HEK293 (cell line): ENCODE data around the gene ATF6B.

Source experiments
- CTCF ChIA-PET: fragments of 350-600 bp; formaldehyde crosslinking; extraction: SDS; loops from one replicate; lab custom pipeline; 2021; ENCODE audit warnings: antibody characterized with exemption; lab: Yijun Ruan, JAX
- POLR2A ChIA-PET: fragments of 300-600 bp; formaldehyde crosslinking; extraction: SDS; loops from one replicate; lab custom pipeline; 2020; ENCODE audit warnings: antibody characterized with exemption, inconsistent platforms; lab: Yijun Ruan, JAX
- H3K27ac ChIP-seq: fragments of 200-500 bp; sonication (Bioruptor generic); 2 replicates; pipeline ENCODE4 v1.5.1; 2014; ENCODE audit warnings: low read depth, low read length, control low read depth, inconsistent platforms; ENCODE audit errors: extremely low read depth
- H3K36me3 ChIP-seq, 2 experiments: fragments of 200-500 bp in 1 of 2; sonication (Bioruptor generic) in 1 of 2; 1 replicate in 1 of 2; 2 replicates in 1 of 2; pipeline ENCODE4 v1.5.1; 2014 to 2017; ENCODE audit warnings: inconsistent platforms in 2 of 2, low read length in 2 of 2; ENCODE audit not compliant: control insufficient read depth in 2 of 2, insufficient read depth in 1 of 2
- H3K4me1 ChIP-seq: fragments of 200-500 bp; sonication (Bioruptor generic); 2 replicates; pipeline ENCODE4 v1.5.1; 2014; ENCODE audit warnings: mild to moderate bottlenecking, low read length, inconsistent platforms; ENCODE audit not compliant: control insufficient read depth, insufficient read depth
- H3K4me3 ChIP-seq: 2 replicates; pipeline ENCODE4 v1.5.1; 2011; ENCODE audit warnings: low read depth, mild to moderate bottlenecking, control low read depth, low read length, moderate library complexity
- H3K9me3 ChIP-seq: fragments of 200-500 bp; sonication (Bioruptor generic); 2 replicates; pipeline ENCODE4 v1.5.1; 2014; ENCODE audit warnings: low read depth, low read length, inconsistent platforms; ENCODE audit not compliant: control insufficient read depth, insufficient read depth
- EGR2 ChIP-seq: fragments of 450-650 bp; formaldehyde crosslinking; IDR thresholded peaks from 2 replicates; pipeline ENCODE4 v1.5.1; 2016; ENCODE audit warnings: low read depth, missing biosample characterization, missing genetic modification characterization
- GLIS1 ChIP-seq: fragments of 450-650 bp; formaldehyde crosslinking; IDR thresholded peaks from 2 replicates; pipeline ENCODE4 v1.5.1; 2016; ENCODE audit warnings: missing biosample characterization, missing genetic modification characterization
- HOXA7 ChIP-seq: sonication (generic); formaldehyde crosslinking; IDR thresholded peaks from 2 replicates; pipeline ENCODE4 v1.8.1; 2022; ENCODE audit warnings: missing genetic modification reagents, borderline replicate concordance
- MEIS1 ChIP-seq: sonication (generic); formaldehyde crosslinking; IDR thresholded peaks from 2 replicates; pipeline ENCODE4 v1.8.1; 2022; ENCODE audit warnings: missing genetic modification reagents, mild to moderate bottlenecking, borderline replicate concordance
- ZBTB49 ChIP-seq: fragments of 450-650 bp; formaldehyde crosslinking; IDR thresholded peaks from 2 replicates; pipeline ENCODE4 v1.5.1; 2016; ENCODE audit warnings: missing biosample characterization, missing genetic modification characterization, low read depth
- ZEB2 ChIP-seq: fragments of 450-650 bp; formaldehyde crosslinking; IDR thresholded peaks from 2 replicates; pipeline ENCODE4 v1.5.1; 2016; ENCODE audit warnings: missing biosample characterization, missing genetic modification characterization
- ZFHX2 ChIP-seq: fragments of 450-650 bp; formaldehyde crosslinking; conservative IDR thresholded peaks from 2 replicates; pipeline ENCODE4 v1.5.1; 2016; ENCODE audit warnings: missing biosample characterization, missing genetic modification characterization
- ZFP69B ChIP-seq: fragments of 450-650 bp; formaldehyde crosslinking; IDR thresholded peaks from 2 replicates; pipeline ENCODE4 v1.5.1; 2016; ENCODE audit warnings: missing biosample characterization, missing genetic modification characterization
- ZNF112 ChIP-seq: fragments of 450-650 bp; formaldehyde crosslinking; IDR thresholded peaks from 2 replicates; pipeline ENCODE4 v1.5.0; 2017; ENCODE audit warnings: missing biosample characterization, missing genetic modification characterization
- ZNF214 ChIP-seq: fragments of 450-650 bp; formaldehyde crosslinking; IDR thresholded peaks from 2 replicates; pipeline ENCODE4 v1.5.1; 2017; ENCODE audit warnings: missing biosample characterization, mild to moderate bottlenecking, missing genetic modification characterization, borderline replicate concordance
- ZNF488 ChIP-seq: fragments of 450-650 bp; formaldehyde crosslinking; IDR thresholded peaks from 2 replicates; pipeline ENCODE4 v1.5.1; 2016; ENCODE audit warnings: missing biosample characterization, missing genetic modification characterization
- ZNF510 ChIP-seq: fragments of 450-650 bp; formaldehyde crosslinking; IDR thresholded peaks from 2 replicates; pipeline ENCODE4 v1.5.1; 2018; ENCODE audit warnings: mild to moderate bottlenecking, missing genetic modification characterization, missing biosample characterization; ENCODE audit not compliant: insufficient replicate concordance
- ZNF596 ChIP-seq: fragments of 450-650 bp; IDR thresholded peaks from 2 replicates; pipeline ENCODE4 v1.5.0; 2018; ENCODE audit warnings: missing biosample characterization, mild to moderate bottlenecking, missing genetic modification characterization, moderate library complexity
- ZNF600 ChIP-seq: fragments of 450-650 bp; formaldehyde crosslinking; IDR thresholded peaks from 2 replicates; pipeline ENCODE4 v1.5.1; 2016; ENCODE audit warnings: missing biosample characterization, missing genetic modification characterization
- ZNF626 ChIP-seq: fragments of 450-650 bp; sonication (Bioruptor Pico); formaldehyde crosslinking; IDR thresholded peaks from 2 replicates; pipeline ENCODE4 v1.5.1; 2018; ENCODE audit warnings: missing biosample characterization, missing genetic modification characterization, inconsistent platforms
- ZNF654 ChIP-seq: fragments of 450-650 bp; formaldehyde crosslinking; IDR thresholded peaks from 2 replicates; pipeline ENCODE4 v1.5.1; 2016; ENCODE audit warnings: low read depth, missing biosample characterization, missing genetic modification characterization
- ZNF658 ChIP-seq: fragments of 450-650 bp; formaldehyde crosslinking; IDR thresholded peaks from 2 replicates; pipeline ENCODE4; 2016; ENCODE audit warnings: missing biosample characterization, missing genetic modification characterization

The ATF6B gene

GRCh38 chr6:32082935-32083334 is 45.1 kb downstream of the ATF6B start:
- Histone ChIP-seq H3K4me1 (no peaks in the 10 kb centered on the region), H3K27ac (no peak overlapping the region), H3K9me3 (no peaks in the 10 kb centered on the region), H3K4me3 (no peak overlapping the region), H3K36me3 (no peaks in the 10 kb centered on the region)
- no peak for TF ChIP-seq HOXA7 (CRISPR knock-in tag)
- TF ChIP-seq ZNF600 (tag by site-specific recombination): peak; percentile 92
- CTCF ChIA-PET: interaction anchor here (1.1 to 2.1 kb wide), 5 partner anchors 11 to 36 kb away, joined by 3 to 13 read pairs (median 6); no protein-coding TSS in a partner anchor
- POLR2A ChIA-PET: interaction anchor here (0.5 to 1.3 kb wide), 3 partner anchors 28 to 76 kb away, joined by 3 read pairs; no protein-coding TSS in a partner anchor

GRCh38 chr6:32082478-32082877 is 45.6 kb downstream of the ATF6B start:
- ChIA-PET CTCF (interaction anchor here (1.1 to 2.1 kb wide), 5 partner anchors 12 to 36 kb away, joined by 3 to 13 read pairs (median 6); no protein-coding TSS in a partner anchor), POLR2A (interaction anchor here (0.5 to 1.3 kb wide), 3 partner anchors 28 to 77 kb away, joined by 3 read pairs; no protein-coding TSS in a partner anchor)
- Histone ChIP-seq H3K4me3 (no peak overlapping the region), H3K27ac (no peak overlapping the region), H3K36me3 (no peaks in the 10 kb centered on the region), H3K4me1 (no peaks in the 10 kb centered on the region), H3K9me3 (no peaks in the 10 kb centered on the region)
- no peak for TF ChIP-seq ZNF112
- no peak for TF ChIP-seq ZNF654 (tag by site-specific recombination)
- TF ChIP-seq ZNF596 (tag by site-specific recombination): no peak
- TF ChIP-seq ZNF658 (tag by site-specific recombination): no peak
- TF ChIP-seq ZNF510 (tag by site-specific recombination): no peak
- TF ChIP-seq ZNF488 (tag by site-specific recombination): no peak
- no peak for TF ChIP-seq MEIS1
- no peak for TF ChIP-seq ZNF626 (tag by site-specific recombination)
- TF ChIP-seq ZEB2 (tag by site-specific recombination): no peak

- CTCF ChIA-PET: interaction anchor here (0.5 to 2.1 kb wide), 3 partner anchors 33 to 790 kb away, joined by 3 to 13 read pairs (median 4); no protein-coding TSS in a partner anchor
- TF ChIP-seq ZFP69B (tag by site-specific recombination): peak; percentile 62; the same call in 1 of the 2 replicates
- TF ChIP-seq EGR2: peak; percentile 76
- TF ChIP-seq ZNF214 (tag by site-specific recombination): no peak
- TF ChIP-seq ZFHX2 (tag by site-specific recombination): peak; percentile 67
- 0 out of 2 replicates have a peak, but pooled peaks have one; percentile 16 for TF ChIP-seq GLIS1 (tag by site-specific recombination)
- no peak for TF ChIP-seq ZBTB49 (tag by site-specific recombination)
- no peak overlapping the region for H3K4me3 ChIP-seq
- H3K9me3 ChIP-seq: no peaks in the 10 kb centered on the region
- POLR2A ChIA-PET: interaction anchor here (0.7 kb wide), 1 partner anchor 110 kb away, joined by 4 read pairs; the partner anchor contains the start of gene DXO
- H3K36me3 ChIP-seq: no peaks in the 10 kb centered on the region
- no peaks in the 10 kb centered on the region for H3K4me1 ChIP-seq
- H3K27ac ChIP-seq: no peak overlapping the region
These were observed 46.7 kb downstream of the ATF6B start for GRCh38 chr6:32081168-32081990.
